WTC11 (cell line): ENCODE results near the gene AGBL4. TPM values are rescaled to one million over a fixed set of nuclear protein-coding genes. Genes with fewer than 3 reads are reported as not detected.

Experiments
- ATAC-seq: fragments of 200-7000 bp; cut with Tn5 transposase; 2 replicates; pipeline ENCODE4 v1.10.0; 2021; ENCODE audit warnings: mild to moderate bottlenecking, moderate library complexity
- CTCF ChIA-PET: fragments of 300-600 bp; sonication (Branson Sonifier 250); formaldehyde crosslinking; loops from one replicate; lab custom pipeline; 2021; ENCODE audit warnings: antibody characterized with exemption; lab: Charles Lee
- POLR2A ChIA-PET: fragments of 350-600 bp; sonication (Branson Sonifier 250); formaldehyde crosslinking; loops from one replicate; lab custom pipeline; 2021; ENCODE audit warnings: antibody characterized with exemption; lab: Charles Lee
- DNase-seq: peaks from one replicate; pipeline ENCODE4 v3.0.0; 2021; ENCODE audit warnings: low spot score
- H3K27ac Mint-ChIP-seq: 2 replicates; pipeline ENCODE4 v1.8.0; 2021; ENCODE audit warnings: mixed read lengths
- H3K27me3 Mint-ChIP-seq: 2 replicates; pipeline ENCODE4 v1.8.0; 2021; ENCODE audit warnings: low read depth, mild to moderate bottlenecking, moderate library complexity, mixed read lengths
- H3K36me3 Mint-ChIP-seq: 2 replicates; pipeline ENCODE4 v1.8.0; 2021; ENCODE audit warnings: mixed read lengths
- H3K4me1 Mint-ChIP-seq: 2 replicates; pipeline ENCODE4 v1.8.0; 2022; ENCODE audit warnings: mixed read lengths
- H3K4me3 Mint-ChIP-seq: 2 replicates; pipeline ENCODE4 v1.8.0; 2021; ENCODE audit warnings: mild to moderate bottlenecking, moderate library complexity, mixed read lengths
- H3K9me3 Mint-ChIP-seq: 2 replicates; pipeline ENCODE4 v1.8.0; 2021; ENCODE audit warnings: mixed read lengths
- AR ChIP-seq: fragments of 250-450 bp; sonication (Bioruptor Pico); IDR thresholded peaks from 2 replicates; pipeline ENCODE4 v1.9.0; 2021; ENCODE audit warnings: mild to moderate bottlenecking
- ATF6 ChIP-seq: sonication (generic); formaldehyde crosslinking; IDR thresholded peaks from 2 replicates; pipeline ENCODE4 v1.8.1; 2023; ENCODE audit warnings: mild to moderate bottlenecking, missing genetic modification reagents
- CBFB ChIP-seq: sonication (generic); formaldehyde crosslinking; IDR thresholded peaks from 2 replicates; pipeline ENCODE4 v1.8.1; 2022; ENCODE audit warnings: mild to moderate bottlenecking, low read depth, missing genetic modification reagents
- EMX1 ChIP-seq: fragments of 250-450 bp; sonication (Bioruptor Pico); IDR thresholded peaks from 2 replicates; pipeline ENCODE4 v1.8.0; 2021; ENCODE audit warnings: mild to moderate bottlenecking
- MAX ChIP-seq: sonication (generic); formaldehyde crosslinking; IDR thresholded peaks from 2 replicates; pipeline ENCODE4 v1.8.0; 2022; ENCODE audit warnings: mild to moderate bottlenecking, missing genetic modification reagents
- MLX ChIP-seq: sonication (generic); formaldehyde crosslinking; IDR thresholded peaks from 2 replicates; pipeline ENCODE4 v1.8.1; 2023; ENCODE audit warnings: mild to moderate bottlenecking, missing genetic modification reagents, moderate library complexity
- NFATC4 ChIP-seq: fragments of 250-450 bp; sonication (Bioruptor Pico); IDR thresholded peaks from 2 replicates; pipeline ENCODE4 v1.9.0; 2021; ENCODE audit warnings: mild to moderate bottlenecking
- SMAD3 ChIP-seq: sonication (generic); formaldehyde crosslinking; IDR thresholded peaks from 2 replicates; pipeline ENCODE4 v1.8.0; 2022; ENCODE audit warnings: missing genetic modification reagents, mild to moderate bottlenecking, borderline replicate concordance
- SMAD4 ChIP-seq: sonication (generic); formaldehyde crosslinking; IDR thresholded peaks from 2 replicates; pipeline ENCODE4 v1.8.0; 2022; ENCODE audit warnings: mild to moderate bottlenecking, missing genetic modification reagents
- ZNF423 ChIP-seq: fragments of 250-450 bp; sonication (Bioruptor Pico); IDR thresholded peaks from 2 replicates; pipeline ENCODE4 v2.1.2; 2022; ENCODE audit warnings: mild to moderate bottlenecking, moderate library complexity
- ZNF425 ChIP-seq: fragments of 250-450 bp; sonication (Bioruptor Pico); conservative IDR thresholded peaks from 2 replicates; pipeline ENCODE4 v1.9.0; 2021; ENCODE audit warnings: mild to moderate bottlenecking
- ZNF671 ChIP-seq: fragments of 250-450 bp; sonication (Bioruptor Pico); IDR thresholded peaks from 2 replicates; pipeline ENCODE4 v1.8.0; 2021; ENCODE audit warnings: mild to moderate bottlenecking
- total RNA-seq: library from RNA; stranded (reverse); gene quantifications from 3 replicates; pipeline ENCODE4 v1.2.3, GENCODE V29; 2021
- TF ChIP-seq, protein P1 (sequence below): sonication (generic); formaldehyde crosslinking; IDR thresholded peaks from 2 replicates; pipeline ENCODE4 v1.8.1; 2022; ENCODE audit warnings: missing genetic modification reagents, borderline replicate concordance
- TF ChIP-seq, protein P2 (sequence below): sonication (generic); formaldehyde crosslinking; IDR thresholded peaks from 2 replicates; pipeline ENCODE4 v1.8.1; 2023; ENCODE audit warnings: mild to moderate bottlenecking, missing genetic modification reagents, borderline replicate concordance
- TF ChIP-seq, protein P3 (sequence below): sonication (generic); formaldehyde crosslinking; IDR thresholded peaks from 2 replicates; pipeline ENCODE4 v1.8.1; 2022; ENCODE audit warnings: low read depth, missing genetic modification reagents, borderline replicate concordance
- TF ChIP-seq, protein P4 (sequence below): fragments of 250-450 bp; sonication (Bioruptor Pico); IDR thresholded peaks from 2 replicates; pipeline ENCODE4 v1.9.0; 2021; ENCODE audit warnings: mild to moderate bottlenecking

The AGBL4 gene
- total RNA-seq, 1 experiment from 2014 or later: 0.87 TPM

- no peak for DNase-seq
- H3K4me3 Mint-ChIP-seq: no peak overlapping the region
- CTCF ChIA-PET: interaction anchor here (0.8 to 1.8 kb wide), 2 partner anchors 14 to 39 kb away, joined by 3 to 6 read pairs; no protein-coding TSS in a partner anchor
- H3K27me3 Mint-ChIP-seq: peaks cover 4% of the 10 kb centered on the region
- H3K4me1 Mint-ChIP-seq: no peaks in the 10 kb centered on the region
- TF ChIP-seq NFATC4 (CRISPR knock-in tag) (no peak), SMAD3 (no peak), MAX (CRISPR knock-in tag) (no peak), CBFB (CRISPR knock-in tag) (no peak), EMX1 (no peak), ATF6 (CRISPR knock-in tag) (no peak), ZNF425 (CRISPR knock-in tag) (no peak), AR (CRISPR knock-in tag) (no peak), SMAD4 (no peak), MLX (CRISPR knock-in tag) (no peak), ZNF423 (CRISPR knock-in tag) (no peak), ZNF671 (no peak)
- TF ChIP-seq, protein P1, sequence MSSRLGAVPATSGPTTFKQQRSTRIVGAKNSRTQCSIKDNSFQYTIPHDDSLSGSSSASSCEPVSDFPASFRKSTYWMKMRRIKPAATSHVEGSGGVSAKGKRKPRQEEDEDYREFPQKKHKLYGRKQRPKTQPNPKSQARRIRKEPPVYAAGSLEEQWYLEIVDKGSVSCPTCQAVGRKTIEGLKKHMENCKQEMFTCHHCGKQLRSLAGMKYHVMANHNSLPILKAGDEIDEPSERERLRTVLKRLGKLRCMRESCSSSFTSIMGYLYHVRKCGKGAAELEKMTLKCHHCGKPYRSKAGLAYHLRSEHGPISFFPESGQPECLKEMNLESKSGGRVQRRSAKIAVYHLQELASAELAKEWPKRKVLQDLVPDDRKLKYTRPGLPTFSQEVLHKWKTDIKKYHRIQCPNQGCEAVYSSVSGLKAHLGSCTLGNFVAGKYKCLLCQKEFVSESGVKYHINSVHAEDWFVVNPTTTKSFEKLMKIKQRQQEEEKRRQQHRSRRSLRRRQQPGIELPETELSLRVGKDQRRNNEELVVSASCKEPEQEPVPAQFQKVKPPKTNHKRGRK: no peak
- TF ChIP-seq, protein P2, sequence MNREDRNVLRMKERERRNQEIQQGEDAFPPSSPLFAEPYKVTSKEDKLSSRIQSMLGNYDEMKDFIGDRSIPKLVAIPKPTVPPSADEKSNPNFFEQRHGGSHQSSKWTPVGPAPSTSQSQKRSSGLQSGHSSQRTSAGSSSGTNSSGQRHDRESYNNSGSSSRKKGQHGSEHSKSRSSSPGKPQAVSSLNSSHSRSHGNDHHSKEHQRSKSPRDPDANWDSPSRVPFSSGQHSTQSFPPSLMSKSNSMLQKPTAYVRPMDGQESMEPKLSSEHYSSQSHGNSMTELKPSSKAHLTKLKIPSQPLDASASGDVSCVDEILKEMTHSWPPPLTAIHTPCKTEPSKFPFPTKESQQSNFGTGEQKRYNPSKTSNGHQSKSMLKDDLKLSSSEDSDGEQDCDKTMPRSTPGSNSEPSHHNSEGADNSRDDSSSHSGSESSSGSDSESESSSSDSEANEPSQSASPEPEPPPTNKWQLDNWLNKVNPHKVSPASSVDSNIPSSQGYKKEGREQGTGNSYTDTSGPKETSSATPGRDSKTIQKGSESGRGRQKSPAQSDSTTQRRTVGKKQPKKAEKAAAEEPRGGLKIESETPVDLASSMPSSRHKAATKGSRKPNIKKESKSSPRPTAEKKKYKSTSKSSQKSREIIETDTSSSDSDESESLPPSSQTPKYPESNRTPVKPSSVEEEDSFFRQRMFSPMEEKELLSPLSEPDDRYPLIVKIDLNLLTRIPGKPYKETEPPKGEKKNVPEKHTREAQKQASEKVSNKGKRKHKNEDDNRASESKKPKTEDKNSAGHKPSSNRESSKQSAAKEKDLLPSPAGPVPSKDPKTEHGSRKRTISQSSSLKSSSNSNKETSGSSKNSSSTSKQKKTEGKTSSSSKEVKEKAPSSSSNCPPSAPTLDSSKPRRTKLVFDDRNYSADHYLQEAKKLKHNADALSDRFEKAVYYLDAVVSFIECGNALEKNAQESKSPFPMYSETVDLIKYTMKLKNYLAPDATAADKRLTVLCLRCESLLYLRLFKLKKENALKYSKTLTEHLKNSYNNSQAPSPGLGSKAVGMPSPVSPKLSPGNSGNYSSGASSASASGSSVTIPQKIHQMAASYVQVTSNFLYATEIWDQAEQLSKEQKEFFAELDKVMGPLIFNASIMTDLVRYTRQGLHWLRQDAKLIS (CRISPR knock-in tag): no peak
- TF ChIP-seq, protein P3, sequence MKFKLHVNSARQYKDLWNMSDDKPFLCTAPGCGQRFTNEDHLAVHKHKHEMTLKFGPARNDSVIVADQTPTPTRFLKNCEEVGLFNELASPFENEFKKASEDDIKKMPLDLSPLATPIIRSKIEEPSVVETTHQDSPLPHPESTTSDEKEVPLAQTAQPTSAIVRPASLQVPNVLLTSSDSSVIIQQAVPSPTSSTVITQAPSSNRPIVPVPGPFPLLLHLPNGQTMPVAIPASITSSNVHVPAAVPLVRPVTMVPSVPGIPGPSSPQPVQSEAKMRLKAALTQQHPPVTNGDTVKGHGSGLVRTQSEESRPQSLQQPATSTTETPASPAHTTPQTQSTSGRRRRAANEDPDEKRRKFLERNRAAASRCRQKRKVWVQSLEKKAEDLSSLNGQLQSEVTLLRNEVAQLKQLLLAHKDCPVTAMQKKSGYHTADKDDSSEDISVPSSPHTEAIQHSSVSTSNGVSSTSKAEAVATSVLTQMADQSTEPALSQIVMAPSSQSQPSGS (CRISPR knock-in tag): no peak
- TF ChIP-seq, protein P4, sequence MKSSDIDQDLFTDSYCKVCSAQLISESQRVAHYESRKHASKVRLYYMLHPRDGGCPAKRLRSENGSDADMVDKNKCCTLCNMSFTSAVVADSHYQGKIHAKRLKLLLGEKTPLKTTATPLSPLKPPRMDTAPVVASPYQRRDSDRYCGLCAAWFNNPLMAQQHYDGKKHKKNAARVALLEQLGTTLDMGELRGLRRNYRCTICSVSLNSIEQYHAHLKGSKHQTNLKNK (CRISPR knock-in tag): no peak
- no peaks in the 10 kb centered on the region for H3K9me3 Mint-ChIP-seq
- H3K36me3 Mint-ChIP-seq: no peaks in the 10 kb centered on the region
- no peak overlapping the region for H3K27ac Mint-ChIP-seq
- POLR2A ChIA-PET: no interaction called here
- no peak for ATAC-seq
Measured at GRCh38 chr1:48831120-48831978, 1192.4 kb downstream of the AGBL4 start.
